Central memory CD4-positive, alpha-beta T cell (primary cell): ENCODE measurements around the gene GALNT17.

Experiments used
- DNase-seq: peaks from one replicate; pipeline ENCODE4 v3.0.0; 2022

GALNT17 gene

GRCh38 chr7:71404726-71405345 lies 272.9 kb downstream of the GALNT17 start:
- no peak for DNase-seq

GRCh38 chr7:71408271-71408670 lies 276.3 kb downstream of the GALNT17 start:
- DNase-seq = no peak

GRCh38 chr7:71409550-71410157 lies 277.7 kb downstream of the GALNT17 start:
- DNase-seq = no peak

- DNase-seq = no peak
These were observed 279.5 kb downstream of the GALNT17 start for GRCh38 chr7:71411475-71411874.

GRCh38 chr7:71414490-71414889 lies 282.5 kb downstream of the GALNT17 start:
- DNase-seq = no peak

- no peak for DNase-seq
These were observed 287.8 kb downstream of the GALNT17 start for GRCh38 chr7:71419546-71420337.

- DNase-seq = no peak
These were observed 290.2 kb downstream of the GALNT17 start for GRCh38 chr7:71422104-71422503.

- DNase-seq = no peak
These were observed 292.5 kb downstream of the GALNT17 start for GRCh38 chr7:71424166-71425035.

- no peak for DNase-seq
These were observed 297.1 kb downstream of the GALNT17 start for GRCh38 chr7:71429083-71429482.

GRCh38 chr7:71430246-71430645 lies 298.3 kb downstream of the GALNT17 start:
- DNase-seq = no peak

- no peak for DNase-seq
These were observed 307.4 kb downstream of the GALNT17 start for GRCh38 chr7:71439321-71439720.

- DNase-seq = no peak
These were observed 310.7 kb downstream of the GALNT17 start for GRCh38 chr7:71442492-71443190.

GRCh38 chr7:71443191-71443530 lies 311.2 kb downstream of the GALNT17 start:
- no peak for DNase-seq

- DNase-seq = no peak
These were observed 312.2 kb downstream of the GALNT17 start for GRCh38 chr7:71444130-71444529.

- DNase-seq = no peak
These were observed 321.7 kb downstream of the GALNT17 start for GRCh38 chr7:71453630-71454029.

GRCh38 chr7:71454981-71455380 lies 323.0 kb downstream of the GALNT17 start:
- DNase-seq = no peak

GRCh38 chr7:71457021-71457420 lies 325.1 kb downstream of the GALNT17 start:
- no peak for DNase-seq

- DNase-seq = no peak
These were observed 326.1 kb downstream of the GALNT17 start for GRCh38 chr7:71457846-71458590.

- DNase-seq = no peak
These were observed 327.2 kb downstream of the GALNT17 start for GRCh38 chr7:71459132-71459531.

- no peak for DNase-seq
These were observed 329.6 kb downstream of the GALNT17 start for GRCh38 chr7:71461572-71461971.

GRCh38 chr7:71465741-71466189 lies 333.8 kb downstream of the GALNT17 start:
- no peak for DNase-seq
